Measurements from ENCODE around the gene HHIPL1. TPM values are rescaled to one million over a fixed set of nuclear protein-coding genes. Genes with fewer than 3 reads are reported as not detected.
"Not testable (repeated sequence)": the region's sequence is repeated elsewhere in the genome, so short reads cannot be mapped to it uniquely, and the experiment has no call there.

The HHIPL1 gene
- polyA plus RNA-seq, 1 donor = 0.94 TPM

DNA sequence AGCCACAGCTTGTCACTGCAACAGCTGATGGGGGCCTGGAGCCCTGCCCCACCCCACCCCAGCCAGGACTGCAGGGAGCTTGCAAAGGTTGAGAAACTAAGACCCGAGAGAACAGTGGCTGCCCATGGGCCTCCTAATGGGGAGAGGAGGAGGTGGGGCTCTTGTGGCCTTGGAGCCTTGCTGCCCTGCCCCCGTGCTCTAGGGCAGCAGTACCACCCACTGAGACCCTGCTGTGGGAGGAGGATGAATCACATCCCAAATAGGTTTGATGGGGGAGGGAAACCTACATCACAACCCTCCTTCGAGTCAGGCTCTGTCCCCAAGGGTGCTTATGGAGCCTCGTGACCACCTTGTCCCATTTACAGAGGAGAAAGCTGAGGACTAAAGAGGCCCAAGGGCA lies 15.9 kb downstream of the HHIPL1 start:
- Histone ChIP-seq H3K27ac (ENCODE audit: low read length) (no peak overlapping the region), H3K36me3 (ENCODE audit: control insufficient read depth, insufficient read depth, low read length) (no peaks in the 10 kb centered on the region), H3K27me3 (ENCODE audit: control insufficient read depth, insufficient read depth, low read length) (peaks cover 56% of the 10 kb centered on the region), H3K4me1 (ENCODE audit: control insufficient read depth, insufficient read depth, low read length) (peaks cover 3% of the 10 kb centered on the region), H3K4me3 (ENCODE audit: low read length) (no peak overlapping the region), H3K9me3 (ENCODE audit: control insufficient read depth, low read depth, low read length) (no peaks in the 10 kb centered on the region)
- DNase-seq = no peak
- no CpG with 5 or more reads among the region's 4 CpGs for WGBS (ENCODE audit: insufficient coverage, low lambda C conversion rate)

DNA sequence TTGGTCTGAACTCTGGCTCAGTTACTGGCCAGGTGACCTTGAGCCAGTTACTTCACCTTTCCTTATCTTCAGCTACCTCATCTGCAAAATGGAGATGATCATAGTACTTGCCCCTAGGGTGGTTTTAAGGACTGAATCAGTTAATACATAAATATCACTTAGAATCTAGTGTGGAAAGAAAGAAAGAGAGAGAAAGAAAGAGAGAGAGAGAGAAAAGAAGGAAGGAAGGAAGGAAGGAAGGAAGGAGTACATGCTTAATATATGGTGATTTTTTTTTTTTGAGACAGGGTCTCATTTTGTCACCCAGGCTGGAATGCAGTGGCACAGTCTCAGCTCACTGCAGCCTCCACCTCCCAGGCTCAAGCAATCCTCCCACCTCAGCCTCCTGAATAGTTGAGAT lies 16.3 kb downstream of the HHIPL1 start:
- DNase-seq; H3K36me3 ChIP-seq (ENCODE audit: control insufficient read depth, insufficient read depth, low read length); H3K4me3 ChIP-seq (ENCODE audit: low read length); H3K9me3 ChIP-seq (ENCODE audit: control insufficient read depth, low read depth, low read length); H3K4me1 ChIP-seq (ENCODE audit: control insufficient read depth, insufficient read depth, low read length); H3K27ac ChIP-seq (ENCODE audit: low read length): not testable (repeated sequence)
- H3K27me3 ChIP-seq (ENCODE audit: control insufficient read depth, insufficient read depth, low read length) = peaks cover 52% of the 10 kb centered on the region

DNA sequence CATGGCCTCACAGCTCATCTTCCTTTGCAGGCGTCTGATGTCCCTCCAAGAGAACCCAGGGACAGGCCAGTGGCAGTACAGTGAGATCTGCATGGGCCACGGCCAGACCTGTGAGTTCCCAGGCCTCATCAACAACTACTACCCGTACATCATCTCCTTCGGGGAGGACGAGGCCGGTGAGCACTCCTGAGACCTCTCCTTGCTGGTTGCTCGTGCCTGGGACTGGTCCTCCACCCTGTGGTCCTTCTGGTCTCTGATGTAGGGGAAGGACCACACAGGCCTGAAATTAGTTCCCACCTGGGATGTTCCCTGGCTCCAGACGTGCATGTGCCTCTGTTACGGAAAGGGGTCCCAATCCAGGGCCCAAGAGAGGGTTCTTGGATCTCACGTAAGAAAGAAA lies 17.9 kb downstream of the HHIPL1 start:
- Histone ChIP-seq H3K27ac (ENCODE audit: low read length) (no peak overlapping the region), H3K9me3 (ENCODE audit: control insufficient read depth, low read depth, low read length) (no peaks in the 10 kb centered on the region), H3K4me1 (ENCODE audit: control insufficient read depth, insufficient read depth, low read length) (peaks cover 3% of the 10 kb centered on the region), H3K4me3 (ENCODE audit: low read length) (no peak overlapping the region), H3K36me3 (ENCODE audit: control insufficient read depth, insufficient read depth, low read length) (no peaks in the 10 kb centered on the region), H3K27me3 (ENCODE audit: control insufficient read depth, insufficient read depth, low read length) (peaks cover 40% of the 10 kb centered on the region)
- no peak for DNase-seq
- WGBS (ENCODE audit: insufficient coverage, low lambda C conversion rate) = 100% methylated on average over 1 of the region's 10 CpGs

DNA sequence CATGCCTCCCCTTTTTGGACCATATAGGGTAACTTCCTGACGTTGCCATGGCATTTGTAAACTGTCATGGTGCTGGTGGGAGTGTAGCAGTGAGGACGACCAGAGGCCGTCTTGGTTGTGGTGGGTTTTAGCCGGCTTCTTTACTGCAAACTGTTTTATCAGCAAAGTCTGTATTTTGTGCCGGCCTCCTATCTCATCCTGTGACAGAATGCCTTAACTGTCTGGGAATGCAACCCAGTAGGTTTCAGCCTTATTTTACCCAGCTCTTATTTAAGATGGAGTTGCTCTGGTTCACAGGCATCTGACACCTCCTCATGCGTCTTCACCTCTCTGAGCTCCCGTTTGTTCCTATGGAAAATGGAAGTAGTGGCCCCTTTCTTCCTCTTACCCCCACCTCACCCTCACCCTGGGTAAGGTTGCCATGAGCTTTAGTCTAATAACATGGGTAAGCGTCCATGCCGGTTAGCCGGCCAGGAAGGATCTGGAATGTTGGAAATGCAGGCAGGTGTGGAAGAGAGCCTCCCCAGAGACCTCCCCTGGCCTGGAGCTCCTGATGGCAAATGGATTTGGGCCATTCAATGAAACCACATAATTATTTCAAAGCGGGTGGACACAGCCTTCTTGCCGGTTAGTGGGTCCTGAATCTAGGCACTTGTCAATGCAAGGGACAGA lies 18.6 kb downstream of the HHIPL1 start:
- Histone ChIP-seq H3K9me3 (ENCODE audit: control insufficient read depth, low read depth, low read length) (no peaks in the 10 kb centered on the region), H3K27ac (ENCODE audit: low read length) (no peak overlapping the region), H3K36me3 (ENCODE audit: control insufficient read depth, insufficient read depth, low read length) (no peaks in the 10 kb centered on the region), H3K4me3 (ENCODE audit: low read length) (no peak overlapping the region), H3K27me3 (ENCODE audit: control insufficient read depth, insufficient read depth, low read length) (peaks cover 34% of the 10 kb centered on the region), H3K4me1 (ENCODE audit: control insufficient read depth, insufficient read depth, low read length) (peaks cover 3% of the 10 kb centered on the region)
- no peak for DNase-seq
- WGBS (ENCODE audit: insufficient coverage, low lambda C conversion rate) = 100% methylated on average over 1 of the region's 12 CpGs

DNA sequence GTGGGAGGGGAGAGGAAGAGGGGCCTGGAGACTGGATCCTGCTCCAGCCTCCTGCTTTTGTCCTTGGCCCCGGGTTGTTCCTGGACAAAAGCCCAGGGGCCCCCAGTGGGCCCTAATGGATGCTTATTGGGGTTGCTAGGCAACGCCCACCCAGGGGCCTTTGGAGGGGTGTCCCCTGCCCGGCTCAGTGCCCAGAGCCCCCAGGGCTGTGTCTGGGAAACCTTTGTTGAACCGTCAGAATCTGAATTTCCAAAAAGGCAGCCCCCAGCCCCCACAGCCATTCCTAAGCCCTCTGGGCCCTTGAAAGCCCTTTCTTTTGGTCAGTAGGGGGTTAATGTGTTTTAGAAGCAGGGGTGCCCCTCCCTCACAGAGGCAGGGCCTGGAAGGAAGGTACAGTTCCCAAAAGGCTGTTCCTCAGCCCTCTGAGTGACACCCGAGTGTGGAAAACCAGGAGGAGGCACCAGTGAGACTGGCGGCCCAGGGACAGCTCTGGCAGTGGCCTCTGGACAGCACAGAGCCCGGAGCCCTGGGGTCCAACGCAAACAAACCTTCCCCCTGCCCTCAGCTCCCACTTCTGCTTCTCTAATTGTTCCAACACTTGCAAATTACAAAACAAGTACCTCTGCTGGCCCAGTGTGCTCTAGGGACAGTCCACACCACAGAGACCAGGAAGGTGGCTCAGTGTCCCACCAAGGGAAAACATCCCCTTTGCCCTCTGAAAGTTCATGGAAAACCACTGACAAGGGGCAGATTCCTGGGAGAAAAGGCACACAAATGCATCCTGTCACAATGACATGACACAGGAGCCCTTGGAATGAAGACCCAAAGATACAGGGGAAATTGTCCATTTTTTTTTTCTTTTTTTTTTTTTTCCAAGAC lies 19.4 kb downstream of the HHIPL1 start:
- Histone ChIP-seq H3K27me3 (ENCODE audit: control insufficient read depth, insufficient read depth, low read length) (peaks cover 26% of the 10 kb centered on the region), H3K4me3 (ENCODE audit: low read length) (no peak overlapping the region), H3K9me3 (ENCODE audit: control insufficient read depth, low read depth, low read length) (no peaks in the 10 kb centered on the region), H3K27ac (ENCODE audit: low read length) (no peak overlapping the region), H3K36me3 (ENCODE audit: control insufficient read depth, insufficient read depth, low read length) (no peaks in the 10 kb centered on the region), H3K4me1 (ENCODE audit: control insufficient read depth, insufficient read depth, low read length) (peaks cover 3% of the 10 kb centered on the region)
- no CpG with 5 or more reads among the region's 8 CpGs for WGBS (ENCODE audit: insufficient coverage, low lambda C conversion rate)
- no peak for DNase-seq

DNA sequence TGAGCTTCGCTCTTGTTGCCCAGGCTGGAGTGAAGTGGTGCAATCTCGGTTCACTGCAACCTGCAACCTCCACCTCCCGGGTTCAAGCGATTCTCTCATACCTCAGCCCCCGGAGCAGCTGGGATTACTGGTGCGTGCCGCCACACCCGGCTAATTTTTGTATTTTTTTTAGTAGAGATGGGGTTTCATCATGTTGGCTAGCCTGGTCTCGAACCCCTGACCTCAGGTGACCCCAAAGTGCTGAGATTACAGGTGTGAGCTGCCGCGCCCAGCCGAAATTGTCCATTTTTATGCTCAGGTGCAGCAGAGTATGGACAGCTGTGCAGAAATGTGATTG lies 20.0 kb downstream of the HHIPL1 start:
- Histone ChIP-seq H3K4me1 (ENCODE audit: control insufficient read depth, insufficient read depth, low read length) (peaks cover 1% of the 10 kb centered on the region), H3K27ac (ENCODE audit: low read length) (no peak overlapping the region), H3K4me3 (ENCODE audit: low read length) (no peak overlapping the region), H3K9me3 (ENCODE audit: control insufficient read depth, low read depth, low read length) (no peaks in the 10 kb centered on the region), H3K36me3 (ENCODE audit: control insufficient read depth, insufficient read depth, low read length) (no peaks in the 10 kb centered on the region), H3K27me3 (ENCODE audit: control insufficient read depth, insufficient read depth, low read length) (peaks cover 21% of the 10 kb centered on the region)
- no peak for DNase-seq
- no CpG with 5 or more reads among the region's 12 CpGs for WGBS (ENCODE audit: insufficient coverage, low lambda C conversion rate)

DNA sequence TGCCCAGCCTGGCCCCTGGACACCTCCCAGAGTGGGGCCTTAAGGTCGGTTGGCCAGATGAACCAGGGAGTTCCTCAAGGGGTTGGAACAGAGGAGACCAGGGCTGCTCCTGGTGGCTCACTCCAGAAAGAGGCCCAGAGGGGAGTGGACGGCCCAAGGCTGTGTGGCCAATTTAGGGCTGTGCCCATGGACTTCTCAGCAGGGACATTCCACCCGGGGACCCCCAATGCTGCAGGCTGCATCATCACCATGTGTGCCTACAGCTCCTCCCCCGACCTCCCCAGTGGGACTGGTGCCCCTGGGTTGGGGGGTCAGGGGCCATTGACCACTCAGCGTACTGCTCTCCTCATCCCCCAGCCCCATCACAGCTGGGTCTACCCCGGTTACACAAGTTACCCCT lies 21.6 kb downstream of the HHIPL1 start:
- H3K27me3 ChIP-seq (ENCODE audit: control insufficient read depth, insufficient read depth, low read length) = peaks cover 6% of the 10 kb centered on the region
- H3K9me3 ChIP-seq (ENCODE audit: control insufficient read depth, low read depth, low read length) = no peaks in the 10 kb centered on the region
- no peak overlapping the region for H3K4me3 ChIP-seq (ENCODE audit: low read length)
- no peaks in the 10 kb centered on the region for H3K36me3 ChIP-seq (ENCODE audit: control insufficient read depth, insufficient read depth, low read length)
- H3K4me1 ChIP-seq (ENCODE audit: control insufficient read depth, insufficient read depth, low read length) = peaks cover 3% of the 10 kb centered on the region
- H3K27ac ChIP-seq (ENCODE audit: low read length) = no peak overlapping the region
- WGBS (ENCODE audit: insufficient coverage, low lambda C conversion rate) = no CpG with 5 or more reads among the region's 6 CpGs
- DNase-seq = no peak

DNA sequence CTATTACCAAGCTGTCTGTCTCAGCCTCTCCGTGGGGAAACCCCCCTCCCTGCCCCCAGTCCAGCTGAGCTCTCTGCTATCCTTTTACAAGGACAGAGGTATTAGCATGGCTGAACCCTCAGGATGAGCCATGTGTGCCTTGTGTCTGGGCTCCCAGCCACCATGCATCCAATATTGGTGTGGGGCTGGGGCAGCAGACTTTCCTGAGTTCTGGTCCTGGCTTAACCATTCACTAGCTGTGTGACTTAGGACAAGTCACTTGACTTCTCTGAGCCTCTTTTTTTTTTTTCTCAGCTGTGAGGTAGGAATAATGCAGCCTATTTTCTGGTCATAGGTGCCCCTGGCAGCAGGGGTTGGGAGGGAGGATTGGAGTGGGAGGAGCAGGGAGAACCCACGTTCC lies 22.1 kb downstream of the HHIPL1 start:
- Histone ChIP-seq H3K4me3 (ENCODE audit: low read length) (no peak overlapping the region), H3K36me3 (ENCODE audit: control insufficient read depth, insufficient read depth, low read length) (no peaks in the 10 kb centered on the region), H3K27ac (ENCODE audit: low read length) (no peak overlapping the region), H3K9me3 (ENCODE audit: control insufficient read depth, low read depth, low read length) (no peaks in the 10 kb centered on the region), H3K27me3 (ENCODE audit: control insufficient read depth, insufficient read depth, low read length) (peaks cover 3% of the 10 kb centered on the region), H3K4me1 (ENCODE audit: control insufficient read depth, insufficient read depth, low read length) (peaks cover 8% of the 10 kb centered on the region)
- no CpG with 5 or more reads among the region's 2 CpGs for WGBS (ENCODE audit: insufficient coverage, low lambda C conversion rate)
- no peak for DNase-seq

DNA sequence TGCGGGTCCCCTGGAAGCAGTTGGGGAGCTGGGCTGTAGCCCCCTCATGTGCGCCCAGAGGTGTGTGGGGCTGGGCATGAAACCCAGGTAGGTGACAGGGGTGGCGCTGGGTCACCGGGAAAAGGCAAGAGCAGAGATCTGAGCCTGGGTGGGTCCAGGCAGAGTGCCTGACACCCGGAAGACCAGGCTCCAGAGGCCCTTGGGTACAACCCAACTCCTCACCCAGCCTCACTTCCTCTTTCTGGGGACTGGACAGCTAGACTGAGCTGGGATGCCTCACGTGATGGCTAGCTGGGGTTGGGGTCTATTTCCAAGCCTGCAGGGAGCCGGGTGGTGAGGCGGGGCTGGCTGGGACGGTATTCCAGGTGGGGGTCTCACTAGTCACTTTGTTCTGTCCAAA lies 22.9 kb downstream of the HHIPL1 start:
- WGBS (ENCODE audit: insufficient coverage, low lambda C conversion rate) = no CpG with 5 or more reads among the region's 9 CpGs
- no peak for DNase-seq

DNA sequence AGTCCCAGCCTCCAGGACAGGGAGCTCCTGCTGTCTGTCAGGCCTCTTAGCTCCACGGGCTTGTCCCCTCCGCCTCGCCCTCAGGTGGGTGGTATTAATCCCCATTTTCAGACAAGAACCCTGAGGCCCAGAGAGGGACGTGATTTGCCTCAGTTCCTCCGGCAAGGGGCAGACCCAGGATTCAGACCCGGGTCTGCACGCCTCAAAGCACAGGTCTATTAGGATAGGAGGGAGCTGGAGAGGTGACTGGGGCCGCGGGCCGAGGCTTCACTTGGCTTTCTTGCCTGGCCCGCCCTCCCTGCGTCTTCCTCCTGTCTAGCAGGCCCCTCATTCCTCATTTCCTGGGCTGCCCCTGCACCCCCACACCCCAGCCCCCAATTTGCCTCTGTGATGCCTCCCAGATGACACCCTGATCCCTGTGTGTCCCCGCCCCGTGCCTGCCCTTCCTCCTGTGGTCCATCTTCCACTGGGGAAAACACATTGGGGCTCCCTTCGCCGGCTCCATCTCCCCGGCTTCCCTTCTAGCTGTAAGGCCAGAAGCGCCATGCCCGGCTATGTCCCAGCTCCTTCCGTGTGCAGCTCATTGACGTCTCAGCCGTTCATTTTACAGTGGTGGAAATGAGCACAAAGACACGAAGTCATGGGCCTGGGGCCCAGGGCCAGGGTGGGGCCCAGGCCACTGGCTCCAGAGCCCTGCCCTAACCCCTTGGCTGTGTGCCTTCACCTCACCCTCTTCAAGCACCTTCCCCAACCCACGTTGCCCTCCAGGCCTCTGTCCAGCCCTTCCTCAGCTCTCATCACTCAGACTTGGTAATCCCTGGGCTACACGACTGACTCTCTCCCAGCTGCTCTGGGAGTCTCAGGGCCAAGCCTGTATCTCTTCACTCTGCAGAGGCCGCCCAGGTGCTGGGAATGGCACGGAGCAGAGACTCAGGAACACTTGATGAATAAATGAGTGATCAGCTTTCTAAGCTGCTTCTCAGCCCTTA lies 23.7 kb downstream of the HHIPL1 start:
- Histone ChIP-seq H3K4me1 (ENCODE audit: control insufficient read depth, insufficient read depth, low read length) (peaks cover 14% of the 10 kb centered on the region), H3K27me3 (ENCODE audit: control insufficient read depth, insufficient read depth, low read length) (no peaks in the 10 kb centered on the region), H3K27ac (ENCODE audit: low read length) (no peak overlapping the region), H3K4me3 (ENCODE audit: low read length) (no peak overlapping the region), H3K9me3 (ENCODE audit: control insufficient read depth, low read depth, low read length) (no peaks in the 10 kb centered on the region), H3K36me3 (ENCODE audit: control insufficient read depth, insufficient read depth, low read length) (no peaks in the 10 kb centered on the region)
- DNase-seq = no peak
- no CpG with 5 or more reads among the region's 27 CpGs for WGBS (ENCODE audit: insufficient coverage, low lambda C conversion rate)

More for the DNA sequence above, 22.9 kb downstream of the HHIPL1 start:
- Histone ChIP-seq H3K9me3 (ENCODE audit: control insufficient read depth, low read depth, low read length) (no peaks in the 10 kb centered on the region), H3K27me3 (ENCODE audit: control insufficient read depth, insufficient read depth, low read length) (peaks cover 2% of the 10 kb centered on the region), H3K4me1 (ENCODE audit: control insufficient read depth, insufficient read depth, low read length) (peaks cover 14% of the 10 kb centered on the region), H3K27ac (ENCODE audit: low read length) (no peak overlapping the region), H3K36me3 (ENCODE audit: control insufficient read depth, insufficient read depth, low read length) (no peaks in the 10 kb centered on the region), H3K4me3 (ENCODE audit: low read length) (no peak overlapping the region)
